GM19395 (cell line): ENCODE measurements around the gene SEC14L1.
"Not testable (repeated sequence)": the region's sequence is repeated elsewhere in the genome, so short reads cannot be mapped to it uniquely, and the experiment has no call there.

Experiments
- ATAC-seq: cut with Tn5 transposase; IDR thresholded peaks from one replicate; pipeline ENCODE4 v1.9.1; 2021; ENCODE audit warnings: mild to moderate bottlenecking, moderate library complexity; ENCODE audit not compliant: unreplicated experiment

SEC14L1 gene

DNA sequence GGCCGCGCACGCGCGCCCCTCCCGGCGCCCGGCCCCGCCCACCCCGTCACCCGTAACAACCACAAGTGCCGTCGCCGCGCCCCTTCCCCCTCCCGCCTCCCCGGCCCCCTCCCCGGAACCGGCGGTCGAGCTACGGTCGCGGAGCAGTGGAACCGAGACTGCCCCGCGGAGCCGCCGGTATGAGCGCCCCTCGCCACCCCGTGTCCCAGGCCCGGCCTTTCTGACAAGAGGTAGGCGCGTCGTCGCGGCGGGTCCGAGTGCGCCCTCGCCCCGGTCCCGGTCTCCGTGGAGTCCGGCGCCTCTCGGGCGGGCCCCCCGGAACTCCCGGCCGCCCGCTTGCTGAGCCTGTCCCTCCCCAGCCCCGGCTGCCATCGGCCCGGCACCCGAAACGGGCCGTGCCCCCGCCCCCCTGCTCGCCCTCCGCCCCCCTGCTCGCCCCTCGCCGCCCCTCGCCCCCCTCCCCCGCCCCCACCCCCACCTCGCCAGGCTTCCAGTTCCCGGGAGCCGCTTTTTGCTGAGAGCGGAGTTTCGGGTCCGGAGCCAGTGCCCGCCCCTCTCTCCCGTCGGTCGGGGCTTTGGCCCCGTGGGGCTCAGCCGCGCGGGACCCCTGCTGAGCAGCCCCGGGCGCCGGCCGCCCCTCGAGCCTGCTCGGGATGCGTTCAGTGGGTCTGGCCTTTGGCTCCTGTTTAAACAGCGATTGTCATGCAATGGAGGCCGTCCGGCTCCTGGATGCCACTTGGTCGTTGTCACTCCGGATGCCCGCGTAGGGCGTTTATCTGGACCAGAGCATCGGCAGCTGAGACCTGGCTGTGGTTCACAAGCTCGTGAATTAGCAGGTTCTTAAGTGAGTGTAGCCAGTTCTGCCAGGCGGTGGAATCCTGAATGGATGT, at the start of gene SEC14L1:
SEC14L1 (plus strand) TSS at position 92 of the 890 bp plus-strand sequence. CDS start 2,628 bp downstream, outside the sequence.
- ATAC-seq = peak; percentile 30

DNA sequence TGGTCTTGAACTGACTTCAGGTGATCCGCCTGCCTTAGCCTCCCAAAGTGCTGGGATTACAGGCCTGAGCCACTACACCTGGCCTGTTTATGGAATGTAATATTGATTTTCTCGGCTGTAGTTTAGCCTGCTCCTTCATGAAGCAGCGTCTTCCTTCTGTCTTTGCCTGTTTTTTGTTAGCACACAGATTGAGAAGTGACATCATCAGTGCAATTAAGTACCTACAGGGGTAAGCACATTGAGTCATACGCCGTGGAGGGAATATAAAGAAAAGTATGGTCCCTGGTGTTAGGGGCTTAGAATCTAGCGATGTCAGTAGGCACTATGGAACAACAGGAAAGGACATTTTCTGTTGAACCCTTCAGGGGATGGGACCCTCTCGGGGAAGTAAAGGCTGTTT, 48.7 kb upstream of the SEC14L1 start:
- ATAC-seq = no peak

DNA sequence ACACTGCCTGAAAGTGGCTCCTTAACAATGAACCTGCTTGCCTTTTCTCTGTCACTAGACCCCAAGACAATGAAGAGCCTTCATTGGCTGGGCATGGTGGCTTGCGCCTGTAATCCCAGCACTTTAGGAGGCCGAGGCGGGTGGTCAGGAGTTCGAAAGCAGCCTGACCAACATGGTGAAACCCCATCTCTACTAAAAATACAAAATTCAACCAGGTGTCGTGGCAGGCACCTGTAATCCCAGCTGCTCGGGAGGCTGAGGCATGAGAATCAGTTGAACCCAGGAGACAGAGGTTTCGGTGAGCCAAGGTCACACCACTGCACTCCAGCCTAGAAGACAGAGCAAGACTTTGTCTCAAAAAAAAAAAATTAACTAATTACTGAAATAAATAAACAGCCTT, 45.3 kb upstream of the SEC14L1 start:
- ATAC-seq = no peak

DNA sequence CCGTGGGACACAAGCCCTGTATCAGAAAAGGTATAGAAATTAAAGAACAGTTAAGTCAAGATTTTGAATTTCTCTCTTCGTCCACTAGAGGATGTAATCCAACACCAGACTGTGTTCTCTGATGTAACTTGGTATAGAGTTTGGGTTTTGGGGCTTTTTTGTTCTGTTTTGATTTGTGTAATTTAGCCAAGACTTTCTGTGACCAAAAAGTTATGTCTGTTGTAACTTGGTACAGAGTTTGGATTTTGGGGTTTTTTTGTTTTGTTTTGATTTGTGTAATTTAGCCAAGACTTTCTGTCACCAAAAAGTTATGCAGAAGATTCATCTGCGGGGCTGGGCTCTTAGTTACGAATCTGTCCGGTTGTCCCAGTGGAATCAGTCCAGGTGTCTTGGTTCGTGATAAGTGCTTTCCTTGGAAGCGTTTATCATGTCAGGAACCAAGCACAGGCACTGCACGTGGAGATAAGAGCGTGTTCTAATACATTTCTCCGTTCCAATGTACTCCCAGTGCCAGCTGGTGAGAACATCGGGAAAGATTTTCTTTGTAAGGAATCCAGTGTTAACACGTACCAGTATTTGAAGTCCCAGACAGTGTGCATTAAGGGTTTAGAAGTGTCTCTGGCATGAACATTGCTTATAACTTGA, 44.1 kb upstream of the SEC14L1 start:
- no peak for ATAC-seq

DNA sequence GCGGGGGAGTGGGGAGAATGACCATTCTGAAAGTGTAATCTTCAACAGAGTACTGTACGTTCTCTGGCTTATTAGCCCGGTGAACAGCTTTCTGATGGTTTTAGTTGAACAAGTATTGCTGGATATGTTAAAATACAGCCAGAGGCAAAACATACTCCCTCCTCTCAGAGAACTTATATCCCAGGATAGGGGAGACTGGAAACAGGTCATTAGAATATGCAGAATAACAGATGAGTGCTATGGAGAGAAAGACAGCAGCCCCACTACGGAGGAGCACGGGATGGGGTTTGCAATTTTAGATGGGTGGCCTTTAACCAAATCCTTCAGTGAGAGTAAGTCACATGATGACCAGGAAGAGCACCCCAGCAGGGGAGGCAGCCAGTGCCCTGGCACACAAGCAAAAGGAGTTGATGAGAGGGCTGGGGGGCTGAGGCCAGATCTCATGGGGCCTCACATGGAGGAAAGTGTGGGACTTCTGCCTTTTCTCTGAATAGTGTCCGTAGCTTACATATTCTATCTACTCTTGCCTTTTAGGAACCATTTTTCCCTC, 43.1 kb upstream of the SEC14L1 start:
- ATAC-seq = no peak

DNA sequence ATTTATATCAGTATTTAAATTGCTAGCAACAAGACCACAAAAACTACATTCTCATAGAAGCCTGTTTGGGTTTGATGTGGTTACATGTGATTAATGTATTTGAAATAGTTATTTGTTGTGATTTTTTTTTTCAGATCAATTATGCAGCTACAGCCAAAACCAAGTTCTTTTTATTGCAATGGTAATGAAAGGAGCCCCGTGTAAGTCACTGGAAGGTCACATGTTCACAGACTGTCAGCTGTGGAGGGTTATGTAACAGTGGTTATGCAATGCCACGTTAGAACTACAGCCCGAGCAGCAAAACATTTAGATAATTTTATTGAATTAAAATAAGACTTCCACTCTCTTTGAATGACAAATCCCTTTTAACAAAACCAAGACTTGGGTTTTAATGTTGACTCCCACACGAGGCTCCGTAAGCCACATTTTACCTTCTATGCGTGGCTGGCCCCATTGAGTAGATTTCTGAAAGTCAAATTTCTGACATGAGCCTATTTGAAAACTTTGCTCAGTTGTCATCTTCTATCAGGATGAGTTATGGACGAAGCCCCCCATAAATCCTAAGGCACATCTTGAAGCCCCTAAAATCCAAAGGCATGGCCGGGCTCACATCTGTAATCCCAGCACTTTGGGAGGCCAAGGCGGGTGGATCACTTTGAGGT, 41.8 kb upstream of the SEC14L1 start:
- no peak for ATAC-seq

DNA sequence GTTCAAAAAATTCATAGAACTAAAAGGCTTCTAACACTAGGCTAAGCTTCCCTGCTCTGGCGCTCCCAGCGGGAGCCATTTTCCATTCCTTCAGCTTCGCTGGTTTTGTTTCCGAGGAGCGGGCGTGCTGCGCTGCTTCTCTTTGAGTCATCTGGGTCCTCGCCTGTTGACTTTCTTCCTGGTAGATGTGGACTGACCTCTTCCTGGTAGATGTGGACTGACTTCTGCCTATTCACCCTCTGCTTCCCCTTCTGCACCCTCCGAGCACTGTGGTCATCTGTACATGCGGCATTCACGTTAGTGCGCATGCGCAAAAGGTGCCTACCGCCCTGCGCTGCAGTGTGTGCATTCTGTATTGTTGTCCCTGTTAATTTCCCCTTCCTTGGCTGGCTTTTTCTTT, 40.8 kb upstream of the SEC14L1 start:
- no peak for ATAC-seq

DNA sequence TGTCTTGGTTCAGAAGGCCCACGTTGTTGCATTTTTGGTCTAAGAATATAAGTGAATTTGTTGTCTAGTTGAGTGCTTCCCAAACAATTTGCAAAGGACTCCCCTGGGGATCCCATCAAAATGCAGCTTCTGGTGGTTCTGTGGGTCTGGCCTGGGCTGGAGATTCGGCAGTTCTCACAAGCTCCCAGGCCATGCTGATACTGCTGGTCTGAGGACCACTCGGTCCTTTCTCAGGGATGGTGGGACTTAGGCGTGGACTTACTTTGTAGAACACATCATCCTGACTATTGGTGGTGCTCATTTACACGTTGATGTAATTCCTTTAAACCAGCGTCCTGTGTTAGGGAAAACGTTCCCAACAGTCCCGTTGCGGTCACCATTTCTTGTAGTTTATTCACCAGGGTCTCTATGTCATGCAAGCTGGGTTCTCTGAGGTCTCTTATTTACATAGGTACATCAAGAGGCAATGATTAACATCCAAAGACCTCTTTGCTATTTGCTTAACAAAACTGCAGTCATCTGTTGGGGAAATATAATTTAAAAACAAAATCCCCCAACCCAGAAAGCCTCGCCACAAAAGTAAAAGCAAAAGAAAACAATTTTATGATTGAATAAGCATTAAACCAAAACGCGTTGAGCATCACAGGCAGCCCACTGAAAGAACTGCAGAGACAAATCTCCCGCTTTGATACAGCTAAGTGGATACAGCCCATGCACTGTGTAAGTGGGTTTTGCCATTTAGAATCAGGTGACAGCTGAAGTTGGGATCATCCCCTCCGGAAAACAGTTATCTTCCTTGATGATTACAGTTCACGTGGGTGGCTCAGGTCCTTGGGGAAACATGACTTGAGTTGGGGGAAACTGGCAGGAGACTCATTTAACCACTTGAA, 39.0 kb upstream of the SEC14L1 start:
- no peak for ATAC-seq

DNA sequence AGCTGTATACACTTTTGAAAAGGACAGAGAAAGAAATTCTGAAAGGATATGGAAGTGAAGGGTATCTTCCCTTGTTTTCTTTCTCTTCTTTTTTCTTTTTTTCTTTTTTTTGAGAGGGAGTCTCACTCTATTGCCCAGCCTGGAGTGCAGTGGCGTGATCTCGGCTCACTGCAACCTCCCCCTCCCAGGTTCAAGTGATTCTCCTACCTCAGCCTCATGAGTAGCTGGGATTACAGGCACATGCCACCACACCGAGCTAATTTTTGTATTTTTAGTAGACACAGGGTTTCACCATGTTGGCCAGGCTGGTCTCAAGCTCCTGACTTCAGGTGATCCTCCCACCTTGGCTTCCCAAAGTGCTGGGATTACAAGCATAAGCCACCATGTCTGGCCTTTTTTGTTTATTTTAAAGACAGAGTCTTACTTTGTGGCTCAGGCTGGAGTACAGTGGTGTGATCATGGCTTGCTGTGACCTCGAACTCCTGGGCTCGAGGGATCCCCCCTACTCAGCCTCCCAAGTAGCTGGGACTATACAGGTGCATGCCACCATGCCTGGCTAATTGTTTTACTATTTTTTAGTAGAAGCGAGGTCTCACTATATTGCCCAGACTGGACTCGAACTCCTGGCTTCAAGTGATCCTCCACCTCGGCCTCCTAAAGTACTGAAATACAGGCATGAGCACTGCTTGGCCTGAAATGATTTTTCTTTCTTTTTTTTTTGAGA, 38.2 kb upstream of the SEC14L1 start:
- not testable (repeated sequence) for ATAC-seq

DNA sequence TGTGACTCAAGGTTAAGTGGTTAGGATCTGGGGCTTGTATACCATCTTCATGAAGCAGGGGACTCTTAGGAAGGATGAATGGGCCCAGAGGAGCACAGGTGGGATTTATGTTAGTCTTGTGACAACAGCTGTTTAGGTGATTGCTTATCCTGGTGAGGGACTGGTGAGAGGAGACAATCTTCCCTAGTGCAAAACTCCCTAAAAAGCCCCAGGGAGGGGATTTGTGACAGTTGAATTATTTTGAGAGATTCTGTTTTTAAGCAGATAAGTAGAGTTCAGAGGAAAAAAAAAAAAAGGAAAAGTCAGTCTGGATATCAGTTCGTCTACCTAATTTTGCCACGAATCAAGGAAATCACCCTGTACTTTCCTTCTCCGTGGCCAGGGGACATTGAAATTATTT, 35.1 kb upstream of the SEC14L1 start:
- ATAC-seq = no peak

DNA sequence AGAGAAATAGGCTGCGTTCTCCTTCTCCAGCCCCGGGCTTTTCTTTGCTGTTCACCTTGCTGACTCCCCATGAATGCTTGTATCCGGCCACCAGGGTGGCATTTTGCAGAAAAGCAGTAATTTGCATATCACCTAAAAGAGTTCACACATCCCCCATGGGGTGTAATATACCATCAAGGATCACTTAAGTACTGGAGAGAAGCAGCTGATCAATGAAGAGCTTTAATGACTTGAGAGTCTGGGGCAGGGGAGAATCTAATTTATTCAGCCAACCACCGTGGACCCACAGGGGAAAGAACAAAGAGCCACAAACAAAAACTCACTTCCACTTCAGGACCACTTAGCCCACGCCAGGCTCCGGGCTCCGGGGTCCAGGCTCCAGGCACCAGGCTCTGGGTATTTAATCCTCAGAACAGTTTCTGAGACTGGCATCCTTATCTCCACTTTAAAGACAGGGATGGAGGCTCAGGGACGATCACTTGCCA, 33.9 kb upstream of the SEC14L1 start:
- ATAC-seq = no peak

DNA sequence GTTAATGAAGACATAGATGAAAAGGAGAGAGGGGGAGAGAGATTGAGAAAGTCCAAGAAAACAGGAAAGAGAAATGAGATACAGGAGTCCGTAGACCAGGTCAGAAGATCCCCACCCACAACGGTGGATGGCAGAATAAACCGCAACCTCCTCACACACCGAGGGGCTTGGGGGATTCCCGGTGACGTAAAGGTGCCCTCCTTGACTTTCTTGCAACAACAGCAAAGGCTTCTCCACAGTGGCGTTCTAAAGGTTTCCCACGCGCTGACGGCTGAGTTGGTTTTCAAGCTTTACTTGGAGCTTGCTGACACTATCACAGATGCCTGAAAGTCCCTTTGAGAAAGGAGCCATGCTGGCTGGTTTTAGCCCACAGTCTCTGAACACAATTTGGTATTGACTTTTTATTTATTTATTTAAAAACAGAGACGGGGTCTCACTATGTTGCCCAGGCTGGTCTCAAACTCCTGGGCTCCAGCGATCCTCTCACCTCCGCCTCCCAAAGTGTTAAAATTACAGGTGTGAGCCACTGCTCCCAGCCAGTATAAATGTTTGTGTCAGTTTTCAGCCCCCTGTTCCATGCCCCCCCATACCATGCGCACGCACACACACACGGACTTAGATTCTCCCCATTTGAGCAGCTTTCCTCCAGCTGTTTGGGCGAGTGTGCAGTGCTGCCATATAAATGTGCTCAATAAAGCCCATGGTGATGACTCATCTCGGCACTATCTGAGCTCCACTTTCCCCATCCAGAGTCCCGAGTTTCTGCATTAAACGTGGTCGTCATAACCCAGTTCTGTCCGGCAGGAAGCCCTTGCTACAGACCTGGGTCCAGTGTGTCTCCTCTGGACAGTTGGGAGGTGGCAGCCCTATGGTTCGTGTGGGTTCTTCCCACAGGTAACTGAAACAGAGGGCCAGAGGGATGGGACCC, 33.0 kb upstream of the SEC14L1 start:
- ATAC-seq = no peak

DNA sequence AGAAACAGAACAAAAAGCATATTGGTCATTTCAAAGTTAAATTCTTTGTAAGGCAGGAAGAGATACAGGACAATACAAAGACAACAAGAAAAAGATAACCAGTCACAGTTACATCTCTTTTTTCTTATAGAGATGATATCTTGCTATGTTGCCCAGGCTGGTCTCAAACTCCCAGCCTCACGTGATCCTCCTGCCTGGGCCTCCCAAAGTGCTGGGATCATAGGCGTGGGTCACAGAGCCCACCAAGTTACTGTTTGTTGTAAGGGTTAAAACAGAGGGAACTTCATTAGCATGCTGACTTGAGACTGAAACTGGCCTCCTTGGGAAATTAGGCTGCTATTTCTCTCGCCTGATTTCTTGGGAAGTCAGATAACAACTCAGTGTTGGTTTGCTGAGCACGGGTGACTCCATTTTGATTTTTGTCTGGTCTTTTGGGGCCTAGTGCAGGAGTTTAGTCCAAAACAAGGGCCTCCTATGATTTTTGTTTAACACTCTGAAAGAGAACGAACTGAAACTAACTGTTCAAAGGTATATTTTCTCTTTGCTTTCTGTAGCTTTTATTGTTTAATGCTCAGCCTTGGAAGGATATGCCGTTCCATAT, 31.5 kb upstream of the SEC14L1 start:
- ATAC-seq = no peak

DNA sequence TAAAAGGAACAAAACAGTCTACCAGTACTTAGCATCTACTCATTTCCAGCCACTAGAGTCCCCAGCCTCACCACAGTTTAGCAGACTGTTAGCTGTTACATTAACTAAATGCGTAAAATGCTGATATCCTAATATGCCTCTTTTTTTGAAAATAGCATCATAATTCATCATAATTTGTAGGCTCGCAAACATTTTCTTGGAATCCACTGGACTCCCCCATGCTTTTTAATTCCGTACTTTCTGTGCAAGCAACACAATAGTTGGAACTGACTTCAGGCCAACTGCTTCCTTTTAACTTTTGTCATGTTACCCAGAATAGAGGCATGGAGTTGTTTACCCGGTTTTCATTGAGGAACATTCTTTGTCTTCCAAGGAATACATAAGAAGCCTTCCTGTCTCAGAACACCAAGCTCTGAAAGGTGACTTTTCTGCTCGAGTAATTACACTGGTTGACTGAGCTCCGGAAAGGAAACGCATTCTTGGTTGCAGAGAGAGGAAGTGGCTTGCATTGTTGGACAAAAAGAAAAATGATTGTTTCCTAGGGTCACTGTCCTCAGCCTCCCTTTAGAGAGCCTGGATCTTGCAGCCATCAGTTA, 30.9 kb upstream of the SEC14L1 start:
- ATAC-seq = no peak

DNA sequence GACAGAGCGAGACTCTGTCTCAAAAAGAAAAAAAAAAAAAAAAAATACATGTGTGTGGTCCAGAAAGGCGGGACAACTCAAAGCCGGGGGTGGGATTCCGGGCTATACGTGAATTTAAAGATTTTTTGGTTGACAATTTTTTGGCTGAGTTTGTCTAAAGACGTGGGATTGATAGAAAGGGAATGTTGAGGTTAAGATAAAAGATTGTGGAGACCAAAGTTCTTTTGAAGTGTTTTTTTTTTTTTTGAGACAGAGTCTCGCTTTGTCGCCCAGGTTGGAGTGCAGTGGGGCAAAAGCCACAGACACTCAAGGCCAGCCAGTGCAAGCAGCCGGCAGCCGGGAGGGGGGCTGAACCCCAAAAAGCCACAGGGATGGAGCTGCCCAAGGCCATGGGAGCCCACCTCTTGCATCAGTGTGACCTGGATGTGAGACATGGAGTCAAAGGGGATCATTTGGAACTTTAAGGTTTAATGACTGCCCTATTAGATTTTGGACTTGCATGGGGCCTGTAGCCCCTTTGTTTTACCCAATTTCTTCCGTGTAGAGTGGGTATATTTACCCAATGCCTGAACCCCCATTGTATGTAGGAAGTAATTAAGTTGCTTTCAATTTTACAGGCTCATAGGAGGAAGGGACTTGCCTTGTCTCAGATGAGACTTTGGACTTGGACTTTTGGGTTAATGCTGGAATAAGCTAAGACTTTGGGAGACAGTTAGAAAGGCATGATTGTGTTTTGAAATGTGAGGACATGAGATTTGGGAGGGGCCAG, 29.4 kb upstream of the SEC14L1 start:
- not testable (repeated sequence) for ATAC-seq

DNA sequence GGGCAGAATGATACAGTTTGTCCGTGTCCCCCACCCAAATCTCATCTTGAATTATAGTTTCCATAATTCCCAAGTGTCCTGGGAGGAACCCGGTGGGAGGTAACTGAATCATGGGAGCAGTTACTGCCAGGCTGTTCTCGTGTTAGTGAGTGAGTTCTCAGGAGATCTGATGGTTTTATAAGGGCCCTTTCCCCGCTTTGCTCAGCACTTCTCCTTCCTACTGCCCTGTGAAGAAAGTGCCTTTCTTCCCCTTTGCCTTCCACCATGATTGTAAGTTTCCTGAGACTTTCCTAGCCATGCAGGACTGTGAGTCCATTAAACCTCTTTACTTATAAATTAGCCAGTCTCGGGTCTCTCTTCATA, 28.9 kb upstream of the SEC14L1 start:
- ATAC-seq = no peak

DNA sequence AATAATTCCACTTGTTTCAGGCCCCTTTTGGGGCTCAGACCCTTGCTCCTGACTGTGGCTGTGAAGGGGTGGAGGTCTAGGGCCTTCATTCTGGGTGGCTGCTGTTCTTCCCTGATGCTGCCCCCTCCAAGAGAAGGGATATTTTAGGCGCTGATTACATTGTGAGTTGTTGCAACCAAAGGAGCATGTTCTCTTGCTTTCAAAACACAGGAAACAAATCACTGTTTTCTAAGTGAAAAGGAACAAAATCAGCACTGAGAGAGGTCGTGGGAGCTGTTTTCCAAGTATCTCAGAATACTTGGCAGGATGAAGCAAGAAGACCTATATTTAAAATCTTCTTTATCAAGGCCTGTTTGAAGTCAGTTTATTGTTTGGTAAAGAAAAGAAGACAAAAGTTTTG, 25.3 kb upstream of the SEC14L1 start:
- ATAC-seq = no peak
